CD4-positive, alpha-beta T cell treated with Interleukin-17A for 4 hours (primary cell): ENCODE measurements around the gene CHIC2.

Experiments
- DNase-seq: peaks from one replicate; pipeline ENCODE4 v3.0.0-alpha.2; 2020; ENCODE audit warnings: mixed read lengths

CHIC2 gene

GRCh38 chr4:54092405-54093323 is 28.3 kb upstream of the CHIC2 start:
- DNase-seq, result no peak

GRCh38 chr4:54091637-54092404 is 27.4 kb upstream of the CHIC2 start:
- DNase-seq, result peak; percentile 92

- DNase-seq, result peak; percentile 60
Measured at GRCh38 chr4:54090804-54091623, 26.6 kb upstream of the CHIC2 start.

- no peak for DNase-seq
Measured at GRCh38 chr4:54090404-54090803, 26.0 kb upstream of the CHIC2 start.

- no peak for DNase-seq
Measured at GRCh38 chr4:54089875-54090274, 25.5 kb upstream of the CHIC2 start.

GRCh38 chr4:54085284-54085683 is 20.9 kb upstream of the CHIC2 start:
- no peak for DNase-seq

- DNase-seq, result no peak
Measured at GRCh38 chr4:54082168-54082567, 17.8 kb upstream of the CHIC2 start.

- DNase-seq, result no peak
Measured at GRCh38 chr4:54077812-54078211, 13.4 kb upstream of the CHIC2 start.

- no peak for DNase-seq
Measured at GRCh38 chr4:54076673-54077072, 12.3 kb upstream of the CHIC2 start.

- DNase-seq, result no peak
Measured at GRCh38 chr4:54074381-54074780, 10.0 kb upstream of the CHIC2 start.

- no peak for DNase-seq
Measured at GRCh38 chr4:54073271-54073880, 9.0 kb upstream of the CHIC2 start.

GRCh38 chr4:54067166-54067565 is 2.8 kb upstream of the CHIC2 start:
- DNase-seq, result no peak

- no peak for DNase-seq
Measured at GRCh38 chr4:54066718-54067129, 2.3 kb upstream of the CHIC2 start.

GRCh38 chr4:54066088-54066415 is 1.6 kb upstream of the CHIC2 start:
- DNase-seq, result peak; percentile 14

- DNase-seq, result no peak
Measured at GRCh38 chr4:54065282-54066087, 1.1 kb upstream of the CHIC2 start.

- peak; percentile 40 for DNase-seq
Measured at GRCh38 chr4:54063737-54064316, 578 bp downstream of the CHIC2 start.

- no peak for DNase-seq
Measured at GRCh38 chr4:54063229-54063628, 1.2 kb downstream of the CHIC2 start.

GRCh38 chr4:54062392-54062791 is 2.0 kb downstream of the CHIC2 start:
- DNase-seq, result no peak

GRCh38 chr4:54061873-54062272 is 2.5 kb downstream of the CHIC2 start:
- no peak for DNase-seq

GRCh38 chr4:54061067-54061466 is 3.3 kb downstream of the CHIC2 start:
- DNase-seq, result no peak

GRCh38 chr4:54060116-54060515 is 4.3 kb downstream of the CHIC2 start:
- DNase-seq, result no peak

- no peak for DNase-seq
Measured at GRCh38 chr4:54058171-54058570, 6.2 kb downstream of the CHIC2 start.
